Liver (tissue), 3 donors: ENCODE data around the gene WDR77.

Experiments
- EGR1 ChIP-seq, 2 donors: IDR thresholded peaks; 2 replicates each; pipeline ENCODE4 v1.6.1; 2016 to 2018; ENCODE audit warnings: antibody characterized with exemption in 2 of 2, low read depth in 2 of 2
- FOXA1 ChIP-seq: IDR thresholded peaks from 2 replicates; pipeline ENCODE4 v1.6.1; 2016; ENCODE audit warnings: antibody characterized with exemption
- RAD21 ChIP-seq, 2 donors: IDR thresholded peaks; 2 replicates each; pipeline ENCODE4 v1.6.1; 2016; ENCODE audit warnings: antibody characterized with exemption in 2 of 2, mild to moderate bottlenecking in 2 of 2
- TAF1 ChIP-seq: conservative IDR thresholded peaks from 2 replicates; pipeline ENCODE4 v1.6.1; 2016; ENCODE audit warnings: antibody characterized with exemption, mild to moderate bottlenecking
- TF ChIP-seq, protein P1 (sequence below): IDR thresholded peaks from 2 replicates; pipeline ENCODE4 v1.6.1; 2016; ENCODE audit warnings: antibody characterized with exemption, mild to moderate bottlenecking
- TF ChIP-seq, protein P2 (sequence below): fragments of 150-350 bp; IDR thresholded peaks from 2 replicates; pipeline ENCODE4 v1.5.1; 2017; ENCODE audit warnings: improper control_type of control experiment, low read depth, low read length; ENCODE audit not compliant: missing input control
- TF ChIP-seq, protein P3 (sequence below): IDR thresholded peaks from 2 replicates; pipeline ENCODE4 v1.6.1; 2016; ENCODE audit warnings: antibody characterized with exemption
- TF ChIP-seq, protein P4 (sequence below): IDR thresholded peaks from 2 replicates; pipeline ENCODE4 v1.6.1; 2016; ENCODE audit warnings: antibody characterized with exemption
- TF ChIP-seq, protein P5 (sequence below): IDR thresholded peaks from 2 replicates; pipeline ENCODE4 v1.6.1; 2016; ENCODE audit warnings: antibody characterized with exemption
- donor health status: healthy.
- donor health status: healthy.

DNA sequence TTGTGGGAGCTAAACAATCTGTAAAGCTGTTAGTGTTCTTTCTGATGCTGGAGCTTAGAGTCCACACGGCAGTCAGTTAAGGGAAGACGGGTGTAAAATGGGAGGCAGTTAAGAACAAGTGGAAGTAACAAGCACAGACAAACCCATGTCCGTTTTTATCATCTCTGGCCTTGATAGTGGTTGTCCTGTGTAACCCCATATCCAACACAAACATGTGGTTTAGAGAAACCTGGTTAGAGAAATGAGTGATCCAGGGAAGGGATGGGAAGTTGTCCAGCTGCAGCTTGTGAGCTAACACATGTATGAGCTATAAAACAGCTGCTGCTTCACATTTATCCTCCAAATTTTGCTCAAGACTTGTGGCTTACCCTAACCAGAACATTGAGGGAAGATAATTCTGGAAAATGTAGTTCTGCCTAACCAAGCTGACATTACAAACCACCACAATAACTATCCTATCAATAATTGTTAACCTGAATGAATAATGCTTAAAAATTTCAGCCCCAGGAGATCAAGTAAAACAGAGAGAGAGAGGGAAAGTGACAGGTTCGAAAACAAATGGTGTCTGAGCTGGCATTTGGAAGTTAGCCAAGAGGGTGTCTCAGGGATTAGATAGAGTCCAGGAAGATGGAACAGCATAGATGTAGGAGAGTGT is 14.1 kb upstream of the WDR77 start:
- TF ChIP-seq, protein P1, sequence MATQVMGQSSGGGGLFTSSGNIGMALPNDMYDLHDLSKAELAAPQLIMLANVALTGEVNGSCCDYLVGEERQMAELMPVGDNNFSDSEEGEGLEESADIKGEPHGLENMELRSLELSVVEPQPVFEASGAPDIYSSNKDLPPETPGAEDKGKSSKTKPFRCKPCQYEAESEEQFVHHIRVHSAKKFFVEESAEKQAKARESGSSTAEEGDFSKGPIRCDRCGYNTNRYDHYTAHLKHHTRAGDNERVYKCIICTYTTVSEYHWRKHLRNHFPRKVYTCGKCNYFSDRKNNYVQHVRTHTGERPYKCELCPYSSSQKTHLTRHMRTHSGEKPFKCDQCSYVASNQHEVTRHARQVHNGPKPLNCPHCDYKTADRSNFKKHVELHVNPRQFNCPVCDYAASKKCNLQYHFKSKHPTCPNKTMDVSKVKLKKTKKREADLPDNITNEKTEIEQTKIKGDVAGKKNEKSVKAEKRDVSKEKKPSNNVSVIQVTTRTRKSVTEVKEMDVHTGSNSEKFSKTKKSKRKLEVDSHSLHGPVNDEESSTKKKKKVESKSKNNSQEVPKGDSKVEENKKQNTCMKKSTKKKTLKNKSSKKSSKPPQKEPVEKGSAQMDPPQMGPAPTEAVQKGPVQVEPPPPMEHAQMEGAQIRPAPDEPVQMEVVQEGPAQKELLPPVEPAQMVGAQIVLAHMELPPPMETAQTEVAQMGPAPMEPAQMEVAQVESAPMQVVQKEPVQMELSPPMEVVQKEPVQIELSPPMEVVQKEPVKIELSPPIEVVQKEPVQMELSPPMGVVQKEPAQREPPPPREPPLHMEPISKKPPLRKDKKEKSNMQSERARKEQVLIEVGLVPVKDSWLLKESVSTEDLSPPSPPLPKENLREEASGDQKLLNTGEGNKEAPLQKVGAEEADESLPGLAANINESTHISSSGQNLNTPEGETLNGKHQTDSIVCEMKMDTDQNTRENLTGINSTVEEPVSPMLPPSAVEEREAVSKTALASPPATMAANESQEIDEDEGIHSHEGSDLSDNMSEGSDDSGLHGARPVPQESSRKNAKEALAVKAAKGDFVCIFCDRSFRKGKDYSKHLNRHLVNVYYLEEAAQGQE = no peak
- TF ChIP-seq, protein P2, sequence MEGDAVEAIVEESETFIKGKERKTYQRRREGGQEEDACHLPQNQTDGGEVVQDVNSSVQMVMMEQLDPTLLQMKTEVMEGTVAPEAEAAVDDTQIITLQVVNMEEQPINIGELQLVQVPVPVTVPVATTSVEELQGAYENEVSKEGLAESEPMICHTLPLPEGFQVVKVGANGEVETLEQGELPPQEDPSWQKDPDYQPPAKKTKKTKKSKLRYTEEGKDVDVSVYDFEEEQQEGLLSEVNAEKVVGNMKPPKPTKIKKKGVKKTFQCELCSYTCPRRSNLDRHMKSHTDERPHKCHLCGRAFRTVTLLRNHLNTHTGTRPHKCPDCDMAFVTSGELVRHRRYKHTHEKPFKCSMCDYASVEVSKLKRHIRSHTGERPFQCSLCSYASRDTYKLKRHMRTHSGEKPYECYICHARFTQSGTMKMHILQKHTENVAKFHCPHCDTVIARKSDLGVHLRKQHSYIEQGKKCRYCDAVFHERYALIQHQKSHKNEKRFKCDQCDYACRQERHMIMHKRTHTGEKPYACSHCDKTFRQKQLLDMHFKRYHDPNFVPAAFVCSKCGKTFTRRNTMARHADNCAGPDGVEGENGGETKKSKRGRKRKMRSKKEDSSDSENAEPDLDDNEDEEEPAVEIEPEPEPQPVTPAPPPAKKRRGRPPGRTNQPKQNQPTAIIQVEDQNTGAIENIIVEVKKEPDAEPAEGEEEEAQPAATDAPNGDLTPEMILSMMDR = no peak
- no peak for TF ChIP-seq RAD21 (IDR thresholded peaks at IDR 0.05)
- no peak for TF ChIP-seq EGR1 (IDR thresholded peaks at IDR 0.05; ENCODE audit: low read depth in 2 of 2)
- TF ChIP-seq, protein P3, sequence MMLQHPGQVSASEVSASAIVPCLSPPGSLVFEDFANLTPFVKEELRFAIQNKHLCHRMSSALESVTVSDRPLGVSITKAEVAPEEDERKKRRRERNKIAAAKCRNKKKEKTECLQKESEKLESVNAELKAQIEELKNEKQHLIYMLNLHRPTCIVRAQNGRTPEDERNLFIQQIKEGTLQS = no peak
- TF ChIP-seq TAF1 = no peak
- no peak for TF ChIP-seq FOXA1
- TF ChIP-seq, protein P4, sequence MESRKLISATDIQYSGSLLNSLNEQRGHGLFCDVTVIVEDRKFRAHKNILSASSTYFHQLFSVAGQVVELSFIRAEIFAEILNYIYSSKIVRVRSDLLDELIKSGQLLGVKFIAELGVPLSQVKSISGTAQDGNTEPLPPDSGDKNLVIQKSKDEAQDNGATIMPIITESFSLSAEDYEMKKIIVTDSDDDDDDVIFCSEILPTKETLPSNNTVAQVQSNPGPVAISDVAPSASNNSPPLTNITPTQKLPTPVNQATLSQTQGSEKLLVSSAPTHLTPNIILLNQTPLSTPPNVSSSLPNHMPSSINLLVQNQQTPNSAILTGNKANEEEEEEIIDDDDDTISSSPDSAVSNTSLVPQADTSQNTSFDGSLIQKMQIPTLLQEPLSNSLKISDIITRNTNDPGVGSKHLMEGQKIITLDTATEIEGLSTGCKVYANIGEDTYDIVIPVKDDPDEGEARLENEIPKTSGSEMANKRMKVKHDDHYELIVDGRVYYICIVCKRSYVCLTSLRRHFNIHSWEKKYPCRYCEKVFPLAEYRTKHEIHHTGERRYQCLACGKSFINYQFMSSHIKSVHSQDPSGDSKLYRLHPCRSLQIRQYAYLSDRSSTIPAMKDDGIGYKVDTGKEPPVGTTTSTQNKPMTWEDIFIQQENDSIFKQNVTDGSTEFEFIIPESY = no peak
- TF ChIP-seq, protein P5, sequence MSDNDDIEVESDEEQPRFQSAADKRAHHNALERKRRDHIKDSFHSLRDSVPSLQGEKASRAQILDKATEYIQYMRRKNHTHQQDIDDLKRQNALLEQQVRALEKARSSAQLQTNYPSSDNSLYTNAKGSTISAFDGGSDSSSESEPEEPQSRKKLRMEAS = no peak
